ENCODE measurements around the gene GGCT.

GGCT gene

DNA sequence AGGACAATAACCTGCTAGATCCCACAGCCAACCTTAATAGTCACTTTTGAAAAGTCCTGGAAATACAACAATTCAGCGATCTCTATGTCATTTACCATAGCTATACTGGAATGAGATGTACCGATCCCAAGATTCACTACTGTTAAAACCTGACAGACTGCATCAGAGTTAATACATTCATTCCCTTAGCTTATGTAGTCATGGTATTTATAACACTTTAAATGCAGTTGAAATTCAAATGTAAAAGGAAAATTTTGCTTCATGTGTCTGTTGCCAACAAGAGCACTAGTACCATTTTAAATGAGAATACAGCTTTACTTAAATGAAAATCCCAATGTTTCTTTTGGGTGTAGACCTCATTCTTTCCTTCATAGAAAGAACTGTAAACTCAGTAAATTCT is 11.1 kb upstream of the GGCT start:
- no peak for TF ChIP-seq SPI1 (IDR thresholded peaks at IDR 0.05; ENCODE audit: borderline replicate concordance, low read depth)
- H3K27ac ChIP-seq (replicated peaks): no peak overlapping the region
- H3K4me3 ChIP-seq (replicated peaks; ENCODE audit: insufficient read depth, low read length): no peak overlapping the region
- DNase-seq (ENCODE audit: low read depth in 1 of 2, low spot score in 1 of 2): no peak
- no peaks in the 10 kb centered on the region for H3K27me3 ChIP-seq (ENCODE audit: insufficient read depth, poor library complexity, severe bottlenecking)

DNA sequence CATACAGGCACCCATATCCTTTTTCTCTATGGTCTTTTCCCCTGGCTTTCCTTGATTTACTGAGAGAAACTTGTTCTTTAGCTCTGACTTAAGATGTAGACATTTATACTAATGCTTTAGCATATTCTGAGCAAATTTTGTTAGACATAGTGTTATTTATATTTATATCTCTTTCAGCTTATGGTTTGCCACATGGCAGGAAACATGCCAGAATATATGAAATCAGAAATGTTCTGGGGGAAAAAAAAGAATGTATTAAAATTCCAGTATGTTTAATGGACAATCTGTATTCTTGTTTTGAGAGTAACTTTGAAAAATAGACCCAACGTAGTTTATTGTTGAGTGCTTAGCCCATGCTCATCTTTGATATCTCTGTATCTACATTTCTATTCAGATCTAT is 10.1 kb upstream of the GGCT start:
- Histone ChIP-seq H3K27ac (replicated peaks) (no peak overlapping the region), H3K4me3 (replicated peaks; ENCODE audit: insufficient read depth, low read length) (no peak overlapping the region), H3K27me3 (ENCODE audit: insufficient read depth, poor library complexity, severe bottlenecking) (no peaks in the 10 kb centered on the region)
- TF ChIP-seq, protein P1, sequence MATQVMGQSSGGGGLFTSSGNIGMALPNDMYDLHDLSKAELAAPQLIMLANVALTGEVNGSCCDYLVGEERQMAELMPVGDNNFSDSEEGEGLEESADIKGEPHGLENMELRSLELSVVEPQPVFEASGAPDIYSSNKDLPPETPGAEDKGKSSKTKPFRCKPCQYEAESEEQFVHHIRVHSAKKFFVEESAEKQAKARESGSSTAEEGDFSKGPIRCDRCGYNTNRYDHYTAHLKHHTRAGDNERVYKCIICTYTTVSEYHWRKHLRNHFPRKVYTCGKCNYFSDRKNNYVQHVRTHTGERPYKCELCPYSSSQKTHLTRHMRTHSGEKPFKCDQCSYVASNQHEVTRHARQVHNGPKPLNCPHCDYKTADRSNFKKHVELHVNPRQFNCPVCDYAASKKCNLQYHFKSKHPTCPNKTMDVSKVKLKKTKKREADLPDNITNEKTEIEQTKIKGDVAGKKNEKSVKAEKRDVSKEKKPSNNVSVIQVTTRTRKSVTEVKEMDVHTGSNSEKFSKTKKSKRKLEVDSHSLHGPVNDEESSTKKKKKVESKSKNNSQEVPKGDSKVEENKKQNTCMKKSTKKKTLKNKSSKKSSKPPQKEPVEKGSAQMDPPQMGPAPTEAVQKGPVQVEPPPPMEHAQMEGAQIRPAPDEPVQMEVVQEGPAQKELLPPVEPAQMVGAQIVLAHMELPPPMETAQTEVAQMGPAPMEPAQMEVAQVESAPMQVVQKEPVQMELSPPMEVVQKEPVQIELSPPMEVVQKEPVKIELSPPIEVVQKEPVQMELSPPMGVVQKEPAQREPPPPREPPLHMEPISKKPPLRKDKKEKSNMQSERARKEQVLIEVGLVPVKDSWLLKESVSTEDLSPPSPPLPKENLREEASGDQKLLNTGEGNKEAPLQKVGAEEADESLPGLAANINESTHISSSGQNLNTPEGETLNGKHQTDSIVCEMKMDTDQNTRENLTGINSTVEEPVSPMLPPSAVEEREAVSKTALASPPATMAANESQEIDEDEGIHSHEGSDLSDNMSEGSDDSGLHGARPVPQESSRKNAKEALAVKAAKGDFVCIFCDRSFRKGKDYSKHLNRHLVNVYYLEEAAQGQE (IDR thresholded peaks at IDR 0.05; ENCODE audit: insufficient replicate concordance, low read depth): no peak
- TF ChIP-seq, protein P2, sequence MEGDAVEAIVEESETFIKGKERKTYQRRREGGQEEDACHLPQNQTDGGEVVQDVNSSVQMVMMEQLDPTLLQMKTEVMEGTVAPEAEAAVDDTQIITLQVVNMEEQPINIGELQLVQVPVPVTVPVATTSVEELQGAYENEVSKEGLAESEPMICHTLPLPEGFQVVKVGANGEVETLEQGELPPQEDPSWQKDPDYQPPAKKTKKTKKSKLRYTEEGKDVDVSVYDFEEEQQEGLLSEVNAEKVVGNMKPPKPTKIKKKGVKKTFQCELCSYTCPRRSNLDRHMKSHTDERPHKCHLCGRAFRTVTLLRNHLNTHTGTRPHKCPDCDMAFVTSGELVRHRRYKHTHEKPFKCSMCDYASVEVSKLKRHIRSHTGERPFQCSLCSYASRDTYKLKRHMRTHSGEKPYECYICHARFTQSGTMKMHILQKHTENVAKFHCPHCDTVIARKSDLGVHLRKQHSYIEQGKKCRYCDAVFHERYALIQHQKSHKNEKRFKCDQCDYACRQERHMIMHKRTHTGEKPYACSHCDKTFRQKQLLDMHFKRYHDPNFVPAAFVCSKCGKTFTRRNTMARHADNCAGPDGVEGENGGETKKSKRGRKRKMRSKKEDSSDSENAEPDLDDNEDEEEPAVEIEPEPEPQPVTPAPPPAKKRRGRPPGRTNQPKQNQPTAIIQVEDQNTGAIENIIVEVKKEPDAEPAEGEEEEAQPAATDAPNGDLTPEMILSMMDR (IDR thresholded peaks at IDR 0.05; ENCODE audit: insufficient read depth, low read length): no peak
- TF ChIP-seq SPI1 (IDR thresholded peaks at IDR 0.05; ENCODE audit: borderline replicate concordance, low read depth) (no peak), POLR2AphosphoS5 (IDR thresholded peaks at IDR 0.05; ENCODE audit: low read depth) (no peak)
- DNase-seq (ENCODE audit: low read depth in 1 of 2, low spot score in 1 of 2): no peak

DNA sequence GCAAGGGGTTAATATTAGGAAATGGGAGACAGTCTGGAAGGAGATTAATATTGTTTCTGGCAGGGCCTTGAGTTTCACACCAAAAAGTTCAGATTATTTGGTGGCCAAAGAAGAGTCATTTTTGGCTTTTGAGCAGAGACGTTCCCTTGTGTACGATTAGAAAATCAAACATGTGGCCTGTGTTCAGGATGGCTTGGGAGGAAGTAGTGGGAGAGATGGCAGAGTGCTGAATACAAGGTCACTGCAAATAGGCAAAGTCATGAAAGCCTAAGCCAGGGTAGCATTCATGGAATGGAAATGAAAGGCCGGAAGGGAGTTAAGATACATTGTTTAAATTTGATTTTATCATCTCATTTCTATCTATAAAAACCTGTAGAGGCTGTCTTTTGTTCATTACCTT is 9.5 kb upstream of the GGCT start:
- H3K4me3 ChIP-seq (replicated peaks; ENCODE audit: insufficient read depth, low read length): no peak overlapping the region
- TF ChIP-seq, protein P1 (IDR thresholded peaks at IDR 0.05; ENCODE audit: insufficient replicate concordance, low read depth): no peak
- TF ChIP-seq GABPA (IDR thresholded peaks at IDR 0.05; ENCODE audit: low read depth): no peak
- TF ChIP-seq, protein P2 (IDR thresholded peaks at IDR 0.05; ENCODE audit: insufficient read depth, low read length): no peak
- TF ChIP-seq POLR2AphosphoS5 (IDR thresholded peaks at IDR 0.05; ENCODE audit: low read depth): no peak
- TF ChIP-seq SPI1 (IDR thresholded peaks at IDR 0.05; ENCODE audit: borderline replicate concordance, low read depth): no peak
- H3K27ac ChIP-seq (replicated peaks): no peak overlapping the region
- no peak for DNase-seq (ENCODE audit: low read depth in 1 of 2, low spot score in 1 of 2)
- H3K27me3 ChIP-seq (ENCODE audit: insufficient read depth, poor library complexity, severe bottlenecking): no peaks in the 10 kb centered on the region

DNA sequence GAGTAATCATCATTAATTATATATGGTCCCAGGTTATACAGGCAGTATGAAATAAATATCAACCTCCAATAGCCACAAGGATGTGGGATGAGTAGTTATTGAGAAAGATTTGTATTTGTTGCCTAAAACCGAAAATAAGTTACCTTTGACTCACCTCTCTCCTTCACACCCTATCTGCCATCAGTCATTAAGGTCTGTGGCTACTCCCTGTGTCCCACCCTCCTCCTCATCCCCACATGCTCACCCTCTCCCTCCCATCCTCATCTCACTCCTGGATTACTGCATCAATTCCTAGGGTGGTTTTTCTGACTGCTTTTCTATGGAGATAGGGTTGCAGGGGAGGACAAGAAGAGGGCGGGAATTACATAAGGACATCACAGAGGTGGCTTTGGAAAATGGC is 9.1 kb upstream of the GGCT start:
- DNase-seq (ENCODE audit: low read depth in 1 of 2, low spot score in 1 of 2): no peak
- Histone ChIP-seq H3K4me3 (replicated peaks; ENCODE audit: insufficient read depth, low read length) (no peak overlapping the region), H3K27ac (replicated peaks) (no peak overlapping the region), H3K27me3 (ENCODE audit: insufficient read depth, poor library complexity, severe bottlenecking) (no peaks in the 10 kb centered on the region)
- TF ChIP-seq SPI1 (IDR thresholded peaks at IDR 0.05; ENCODE audit: borderline replicate concordance, low read depth) (no peak), GABPA (IDR thresholded peaks at IDR 0.05; ENCODE audit: low read depth) (no peak), POLR2AphosphoS5 (IDR thresholded peaks at IDR 0.05; ENCODE audit: low read depth) (no peak)
- TF ChIP-seq, protein P1 (IDR thresholded peaks at IDR 0.05; ENCODE audit: insufficient replicate concordance, low read depth): no peak
- TF ChIP-seq, protein P2 (IDR thresholded peaks at IDR 0.05; ENCODE audit: insufficient read depth, low read length): no peak

Measured in HL-60 (cell line).